ACHN (cell line): Measurements from ENCODE around the gene PDE11A.

ENCODE experiments used
- DNase-seq: peaks from one replicate; pipeline ENCODE4 v3.0.0-alpha.2; 2015
- in situ Hi-C: cut with HindIII; loops from 2 replicates; pipeline ENCODE4 v1.10.0; 2017; ENCODE audit warnings: low sequenced_read_pairs, low pct_ligation_motif_present, low pct_unique_long_range_greater_than_20kb

The PDE11A gene

GRCh38 chr2:177675825-177676224 lies 396.8 kb downstream of the PDE11A start:
- DNase-seq, result no peak
- in situ Hi-C loops, result no loop called here

GRCh38 chr2:177675350-177675821 lies 397.2 kb downstream of the PDE11A start:
- in situ Hi-C loops, result no loop called here
- DNase-seq, result no peak

GRCh38 chr2:177673602-177674595 lies 398.7 kb downstream of the PDE11A start:
- in situ Hi-C loops, result no loop called here
- no peak for DNase-seq

- no peak for DNase-seq
- in situ Hi-C loops, result no loop called here
Measured at GRCh38 chr2:177671662-177672061, 400.9 kb downstream of the PDE11A start.

- no peak for DNase-seq
- in situ Hi-C loops, result no loop called here
Measured at GRCh38 chr2:177670791-177671535, 401.6 kb downstream of the PDE11A start.

- DNase-seq, result no peak
- in situ Hi-C loops, result no loop called here
Measured at GRCh38 chr2:177669625-177670330, 402.8 kb downstream of the PDE11A start.

- in situ Hi-C loops, result no loop called here
Measured at GRCh38 chr2:177669201-177669600, 403.4 kb downstream of the PDE11A start.

GRCh38 chr2:177668617-177669016 lies 404.0 kb downstream of the PDE11A start:
- in situ Hi-C loops, result no loop called here

More at GRCh38 chr2:177669201-177669600, 403.4 kb downstream of the PDE11A start:
- no peak for DNase-seq

GRCh38 chr2:177667626-177668025 lies 405.0 kb downstream of the PDE11A start:
- in situ Hi-C loops, result no loop called here
- peak; percentile 24 for DNase-seq

More at GRCh38 chr2:177668617-177669016, 404.0 kb downstream of the PDE11A start:
- no peak for DNase-seq

- no peak for DNase-seq
- in situ Hi-C loops, result no loop called here
Measured at GRCh38 chr2:177666408-177666807, 406.2 kb downstream of the PDE11A start.

GRCh38 chr2:177665948-177666347 lies 406.6 kb downstream of the PDE11A start:
- DNase-seq, result no peak
- in situ Hi-C loops, result no loop called here

GRCh38 chr2:177665328-177665727 lies 407.2 kb downstream of the PDE11A start:
- in situ Hi-C loops, result no loop called here
- no peak for DNase-seq

- no peak for DNase-seq
- in situ Hi-C loops, result no loop called here
Measured at GRCh38 chr2:177662895-177663294, 409.7 kb downstream of the PDE11A start.

- DNase-seq, result no peak
- in situ Hi-C loops, result no loop called here
Measured at GRCh38 chr2:177660742-177661141, 411.8 kb downstream of the PDE11A start.

GRCh38 chr2:177658309-177658708 lies 414.3 kb downstream of the PDE11A start:
- in situ Hi-C loops, result no loop called here
- no peak for DNase-seq

GRCh38 chr2:177651833-177652232 lies 420.7 kb downstream of the PDE11A start:
- no peak for DNase-seq
- in situ Hi-C loops, result no loop called here

GRCh38 chr2:177649568-177650518 lies 422.7 kb downstream of the PDE11A start:
- in situ Hi-C loops, result no loop called here
- DNase-seq, result no peak

- DNase-seq, result no peak
- in situ Hi-C loops, result no loop called here
Measured at GRCh38 chr2:177646791-177647190, 425.8 kb downstream of the PDE11A start.
